ENCODE measurements around the gene LAMA3. TPM values are rescaled to one million over a fixed set of nuclear protein-coding genes. Genes with fewer than 3 reads are reported as not detected.

LAMA3 gene
- total RNA-seq, 2 donors from 2014 or later = 9.3 to 21.1 TPM

DNA sequence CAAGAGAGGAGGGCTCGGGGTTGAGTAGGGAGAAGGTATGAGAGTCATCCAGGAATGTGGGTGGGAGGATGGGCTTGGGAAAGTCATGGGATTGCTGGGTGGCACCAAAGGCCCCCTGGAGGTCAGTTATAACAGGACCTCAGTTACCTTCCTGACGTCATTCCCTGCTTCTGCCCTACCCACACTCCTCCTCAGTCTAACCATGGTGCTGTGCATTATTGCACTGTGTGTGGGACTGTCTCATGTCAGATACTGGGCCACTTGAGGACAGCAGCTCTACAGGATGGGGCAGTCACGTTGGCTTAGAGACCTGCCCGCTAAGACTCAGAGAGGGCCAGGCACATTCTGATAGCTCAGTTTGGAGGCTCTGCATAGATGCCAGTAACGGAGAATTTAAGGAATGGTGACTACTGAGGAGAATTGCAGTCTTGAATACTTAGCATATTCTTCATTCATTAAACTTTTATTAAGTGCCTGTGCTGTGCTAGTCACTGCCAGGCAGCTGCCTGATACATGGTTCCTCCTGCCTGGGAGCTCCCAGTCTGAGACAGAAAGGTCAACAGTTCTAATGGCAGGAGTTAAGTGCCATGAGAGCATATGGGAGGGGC lies 90.5 kb downstream of the LAMA3 start:
- no peak for ATAC-seq
- intact Hi-C loops (cut with DNase I) = no loop called here
- Histone ChIP-seq H3K4me3 (no peak overlapping the region), H3K36me3 (replicated peaks in 1 of 2; ENCODE audit: insufficient read depth in 1 of 2, low read depth in 2 of 2) (no peaks in the 10 kb centered on the region), H3K27me3 (no peaks in the 10 kb centered on the region), H3K27ac (no peak overlapping the region), H3K9me3 (no peaks in the 10 kb centered on the region), H3K4me1 (no peaks in the 10 kb centered on the region)
- DNase-seq = no peak
- 66 to 78% methylated on average over 5 of the region's 5 CpGs for WGBS, 2 donors
- TF ChIP-seq POLR2A (IDR thresholded peaks at IDR 0.05) = no peak
- TF ChIP-seq, protein P1, sequence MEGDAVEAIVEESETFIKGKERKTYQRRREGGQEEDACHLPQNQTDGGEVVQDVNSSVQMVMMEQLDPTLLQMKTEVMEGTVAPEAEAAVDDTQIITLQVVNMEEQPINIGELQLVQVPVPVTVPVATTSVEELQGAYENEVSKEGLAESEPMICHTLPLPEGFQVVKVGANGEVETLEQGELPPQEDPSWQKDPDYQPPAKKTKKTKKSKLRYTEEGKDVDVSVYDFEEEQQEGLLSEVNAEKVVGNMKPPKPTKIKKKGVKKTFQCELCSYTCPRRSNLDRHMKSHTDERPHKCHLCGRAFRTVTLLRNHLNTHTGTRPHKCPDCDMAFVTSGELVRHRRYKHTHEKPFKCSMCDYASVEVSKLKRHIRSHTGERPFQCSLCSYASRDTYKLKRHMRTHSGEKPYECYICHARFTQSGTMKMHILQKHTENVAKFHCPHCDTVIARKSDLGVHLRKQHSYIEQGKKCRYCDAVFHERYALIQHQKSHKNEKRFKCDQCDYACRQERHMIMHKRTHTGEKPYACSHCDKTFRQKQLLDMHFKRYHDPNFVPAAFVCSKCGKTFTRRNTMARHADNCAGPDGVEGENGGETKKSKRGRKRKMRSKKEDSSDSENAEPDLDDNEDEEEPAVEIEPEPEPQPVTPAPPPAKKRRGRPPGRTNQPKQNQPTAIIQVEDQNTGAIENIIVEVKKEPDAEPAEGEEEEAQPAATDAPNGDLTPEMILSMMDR (IDR thresholded peaks at IDR 0.05) = no peak

DNA sequence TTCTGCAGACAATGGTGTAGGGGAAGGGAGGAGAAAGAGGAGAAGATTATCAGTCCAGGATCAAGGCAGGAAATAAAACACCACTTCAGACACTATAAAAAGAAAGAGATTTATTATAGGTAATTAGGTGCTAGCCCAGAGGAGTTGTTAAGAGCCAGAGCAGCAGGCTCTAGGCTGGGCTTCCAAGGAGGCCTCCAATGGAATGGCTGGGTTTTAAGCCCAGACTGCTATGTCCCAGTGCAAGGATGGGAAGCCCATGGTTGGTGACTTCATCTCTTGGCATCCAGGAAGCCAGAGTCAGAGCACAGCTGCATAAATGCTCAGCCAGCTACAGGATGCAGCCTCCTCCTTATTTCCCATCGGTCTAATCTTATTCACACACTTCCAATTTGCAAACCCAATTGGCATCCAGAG lies 95.6 kb downstream of the LAMA3 start:
- DNase-seq = no peak

DNA sequence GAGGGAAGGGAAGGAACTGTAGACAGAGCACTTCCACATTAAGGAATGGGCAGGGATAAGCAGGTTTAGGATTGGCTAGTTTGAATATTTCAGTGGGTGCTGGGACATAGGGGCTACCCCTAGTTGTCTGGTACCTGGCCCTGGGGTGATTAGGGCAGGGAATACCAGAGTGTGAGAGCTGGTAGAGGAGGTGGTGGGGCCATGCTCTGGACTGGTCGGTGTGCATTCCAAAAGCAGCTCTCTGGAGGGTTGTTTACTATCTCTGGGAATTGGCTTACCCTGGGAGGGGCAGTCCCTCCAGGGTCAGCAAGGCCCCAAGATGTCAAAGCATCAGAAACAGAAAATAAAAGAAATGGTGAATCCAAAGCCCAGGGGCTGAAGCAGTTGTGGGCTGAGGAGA lies 103.8 kb downstream of the LAMA3 start:
- Histone ChIP-seq H3K36me3 (replicated peaks in 1 of 2; ENCODE audit: insufficient read depth in 1 of 2, low read depth in 2 of 2) (no peaks in the 10 kb centered on the region), H3K27ac (no peak overlapping the region), H3K27me3 (no peaks in the 10 kb centered on the region), H3K9me3 (no peaks in the 10 kb centered on the region), H3K4me1 (no peaks in the 10 kb centered on the region), H3K4me3 (no peak overlapping the region)
- WGBS, 2 donors = 39 to 47% methylated on average over 1 of the region's 1 CpG
- TF ChIP-seq, protein P1 (IDR thresholded peaks at IDR 0.05) = no peak
- TF ChIP-seq POLR2A (IDR thresholded peaks at IDR 0.05) = no peak
- DNase-seq = no peak
- intact Hi-C loops (cut with DNase I) = no loop called here
- no peak for ATAC-seq

More for the DNA sequence above, 95.6 kb downstream of the LAMA3 start:
- no peaks in the 10 kb centered on the region for H3K27me3 ChIP-seq
- no peaks in the 10 kb centered on the region for H3K4me1 ChIP-seq
- H3K9me3 ChIP-seq = no peaks in the 10 kb centered on the region
- H3K4me3 ChIP-seq = no peak overlapping the region
- TF ChIP-seq, protein P1 (IDR thresholded peaks at IDR 0.05) = no peak
- H3K27ac ChIP-seq = no peak overlapping the region
- H3K36me3 ChIP-seq (replicated peaks in 1 of 2; ENCODE audit: insufficient read depth in 1 of 2, low read depth in 2 of 2) = no peaks in the 10 kb centered on the region
- intact Hi-C loops (cut with DNase I) = no loop called here
- WGBS, 2 donors = 32 to 40% methylated on average over 1 of the region's 1 CpG
- no peak for ATAC-seq

DNA sequence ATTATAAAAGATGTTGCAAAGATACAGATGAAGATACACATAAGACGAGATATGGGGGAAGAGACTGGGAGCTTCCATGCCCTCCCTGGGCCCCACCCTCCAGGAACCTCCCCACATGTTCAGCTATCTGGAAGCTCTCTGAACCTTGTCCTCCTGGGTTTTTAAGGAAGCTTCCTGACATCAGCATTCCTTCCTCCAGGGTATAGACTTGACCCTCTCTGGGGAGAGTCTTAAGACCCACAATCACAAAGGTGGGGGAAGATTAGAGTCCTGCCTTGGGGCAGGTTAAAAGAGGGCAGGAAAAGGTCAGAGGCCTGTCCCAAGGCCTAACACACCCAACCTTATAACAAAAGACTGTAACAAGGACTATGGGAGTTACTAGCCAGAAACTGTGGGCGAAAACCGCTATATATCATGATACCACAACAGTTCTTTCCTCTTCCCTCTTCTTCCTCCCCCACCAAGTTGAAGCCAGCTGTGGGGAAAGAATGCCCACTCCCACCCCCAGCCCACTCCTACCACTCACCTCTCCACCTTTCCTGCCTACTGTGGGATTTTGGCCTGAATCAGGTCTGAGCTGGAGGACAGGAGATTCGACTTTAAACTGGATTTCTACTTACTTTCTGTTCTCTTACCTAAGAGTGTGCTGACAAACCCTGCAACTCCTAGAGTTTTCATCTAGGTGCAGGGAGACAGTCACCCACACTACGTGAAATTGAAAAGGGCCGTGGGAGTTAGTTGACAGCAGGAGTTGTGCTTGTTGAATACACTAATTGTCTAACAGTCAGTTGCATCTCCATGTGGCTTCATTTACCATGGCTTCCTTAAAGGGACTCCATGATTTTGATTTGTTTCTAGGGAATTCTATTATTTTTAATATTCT lies 105.0 kb downstream of the LAMA3 start:
- Histone ChIP-seq H3K4me1 (no peaks in the 10 kb centered on the region), H3K27me3 (no peaks in the 10 kb centered on the region), H3K9me3 (no peaks in the 10 kb centered on the region), H3K4me3 (no peak overlapping the region), H3K27ac (no peak overlapping the region), H3K36me3 (replicated peaks in 1 of 2; ENCODE audit: insufficient read depth in 1 of 2, low read depth in 2 of 2) (no peaks in the 10 kb centered on the region)
- intact Hi-C loops (cut with DNase I) = no loop called here
- no peak for DNase-seq
- no peak for TF ChIP-seq POLR2A (IDR thresholded peaks at IDR 0.05)
- TF ChIP-seq, protein P1 (IDR thresholded peaks at IDR 0.05) = no peak
- 88 to 94% methylated on average over 6 of the region's 6 CpGs for WGBS, 2 donors
- no peak for ATAC-seq
